ENCODE results near the gene TSPAN31.
"Not testable (repeated sequence)": the region's sequence is repeated elsewhere in the genome, so short reads cannot be mapped to it uniquely, and the experiment has no call there.

TSPAN31 gene, protein sequence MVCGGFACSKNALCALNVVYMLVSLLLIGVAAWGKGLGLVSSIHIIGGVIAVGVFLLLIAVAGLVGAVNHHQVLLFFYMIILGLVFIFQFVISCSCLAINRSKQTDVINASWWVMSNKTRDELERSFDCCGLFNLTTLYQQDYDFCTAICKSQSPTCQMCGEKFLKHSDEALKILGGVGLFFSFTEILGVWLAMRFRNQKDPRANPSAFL

GRCh38 chr12:57744777-57745484 lies at the start of gene TSPAN31:
TSPAN31 (plus strand) TSS chr12:57745039; CDS start chr12:57745155, 116 bp downstream.
- in situ Hi-C loops (cut with MboI; ENCODE audit: low sequenced_read_pairs), result no loop called here

DNA sequence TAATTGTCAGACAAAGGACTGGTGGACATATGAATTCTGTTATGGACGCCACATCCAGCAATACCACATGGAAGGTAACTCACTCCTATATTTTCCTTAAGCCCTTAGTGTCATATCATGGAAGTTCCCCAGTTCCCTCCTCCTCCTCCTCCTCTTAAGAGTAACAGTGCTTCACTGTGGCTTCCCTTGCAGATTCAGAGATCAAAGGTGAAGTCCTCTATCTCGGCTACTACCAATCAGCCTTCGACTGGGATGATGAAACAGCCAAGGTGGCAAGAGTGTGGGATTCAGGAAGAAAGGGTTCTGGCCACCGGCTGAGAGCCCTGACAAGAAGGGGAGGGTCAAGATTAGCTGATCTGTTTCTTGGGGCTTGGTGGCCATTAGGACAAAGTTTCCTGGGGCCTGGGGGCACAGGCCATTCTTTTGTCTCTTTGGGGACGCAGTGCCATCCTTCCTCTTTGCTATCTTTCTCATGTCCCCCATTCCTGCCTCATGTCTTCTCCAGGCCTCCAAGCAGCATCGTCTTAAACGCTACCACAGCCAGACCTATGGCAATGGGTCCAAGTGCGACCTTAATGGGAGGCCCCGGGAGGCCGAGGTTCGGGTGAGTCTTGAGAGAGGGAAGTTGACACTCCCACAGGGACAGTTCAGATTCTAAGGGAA lies 48.9 kb upstream of the TSPAN31 start:
- in situ Hi-C loops (cut with MboI; ENCODE audit: low sequenced_read_pairs), result no loop called here

DNA sequence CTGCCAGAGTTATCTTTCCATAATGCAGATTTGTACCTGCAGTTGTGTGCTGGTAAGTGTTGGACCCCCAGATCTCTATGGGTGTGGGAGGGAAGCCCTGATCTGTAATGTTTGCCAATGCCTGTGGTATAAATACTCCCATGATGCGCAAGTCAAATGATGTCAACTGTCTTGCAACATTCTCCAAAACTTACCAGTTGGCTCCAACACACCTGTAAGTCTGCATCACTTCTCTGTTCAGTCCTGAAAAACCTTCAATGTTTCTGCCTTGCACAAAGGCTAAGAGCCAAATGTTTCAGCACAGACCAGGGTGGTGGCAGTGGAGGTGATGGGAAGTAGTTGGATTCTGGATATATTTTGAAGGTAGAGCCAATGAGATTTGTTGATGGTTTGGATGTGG lies 47.8 kb upstream of the TSPAN31 start:
- in situ Hi-C loops (cut with MboI; ENCODE audit: low sequenced_read_pairs), result no loop called here

DNA sequence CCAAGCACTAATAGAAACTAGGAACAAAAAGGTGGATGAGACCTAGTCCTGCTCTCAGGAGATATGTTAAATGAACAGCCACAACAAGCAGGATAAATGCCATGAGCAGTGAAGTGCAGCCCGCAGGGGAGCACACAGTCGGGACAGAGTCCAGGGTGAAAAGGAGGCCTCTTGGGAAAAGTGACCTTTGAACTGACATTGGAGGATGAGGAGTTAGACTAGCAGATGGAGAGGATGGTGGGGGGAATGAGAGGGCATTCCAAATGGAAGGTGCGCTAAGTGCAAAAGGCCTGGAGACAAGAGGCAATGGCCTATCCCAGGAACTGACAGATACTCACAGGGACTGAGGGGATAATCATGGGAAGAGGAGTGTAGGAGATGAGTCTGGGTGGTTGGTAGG lies 46.4 kb upstream of the TSPAN31 start:
- in situ Hi-C loops (cut with MboI; ENCODE audit: low sequenced_read_pairs), result no loop called here

DNA sequence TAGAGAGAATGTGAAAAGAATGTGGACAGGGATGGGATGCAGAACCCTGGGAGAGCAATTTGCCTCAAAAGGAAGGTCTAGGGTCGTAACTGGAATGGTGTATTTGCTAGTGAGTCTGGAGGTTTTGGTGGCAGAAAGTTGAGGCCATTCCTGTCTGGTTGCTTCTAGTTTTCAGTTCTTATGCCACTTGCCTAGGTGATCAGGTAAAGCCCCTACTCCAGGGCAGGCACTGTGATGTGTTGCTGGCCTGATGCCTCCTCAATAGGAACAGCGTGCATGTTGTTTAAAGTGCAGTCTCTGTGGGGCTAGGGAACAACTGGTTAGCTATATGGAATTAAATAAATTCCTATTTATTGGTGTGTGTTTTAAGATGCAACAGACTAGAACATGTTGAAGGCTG lies 44.5 kb upstream of the TSPAN31 start:
- in situ Hi-C loops (cut with MboI; ENCODE audit: low sequenced_read_pairs), result no loop called here

DNA sequence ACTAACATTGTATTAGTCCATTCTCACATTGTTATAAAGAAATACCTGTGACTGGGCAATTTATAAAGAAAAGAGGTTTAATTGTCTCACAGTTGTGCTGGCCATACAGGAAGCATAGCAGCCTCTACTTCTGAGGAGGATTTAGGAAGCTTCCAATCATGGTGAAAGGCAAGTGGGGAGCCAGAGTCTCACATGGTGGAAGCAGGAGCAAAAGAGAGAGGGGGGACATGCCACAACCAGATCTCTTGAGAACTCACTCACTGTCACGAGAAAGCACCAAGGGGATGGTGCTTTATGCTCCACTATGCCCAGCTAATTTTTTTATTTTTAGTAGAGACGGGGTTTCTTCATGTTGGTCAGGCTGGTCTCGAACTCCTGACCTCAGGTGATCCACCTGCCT lies 37.6 kb upstream of the TSPAN31 start:
- in situ Hi-C loops (cut with MboI; ENCODE audit: low sequenced_read_pairs), result no loop called here

- in situ Hi-C loops (cut with MboI; ENCODE audit: low sequenced_read_pairs), result no loop called here
Measured at GRCh38 chr12:57708296-57708695, 36.5 kb upstream of the TSPAN31 start.

- in situ Hi-C loops (cut with MboI; ENCODE audit: low sequenced_read_pairs), result no loop called here
Measured at GRCh38 chr12:57712701-57713100, 32.1 kb upstream of the TSPAN31 start.

GRCh38 chr12:57713209-57713608 lies 31.6 kb upstream of the TSPAN31 start:
- in situ Hi-C loops (cut with MboI; ENCODE audit: low sequenced_read_pairs), result no loop called here

DNA sequence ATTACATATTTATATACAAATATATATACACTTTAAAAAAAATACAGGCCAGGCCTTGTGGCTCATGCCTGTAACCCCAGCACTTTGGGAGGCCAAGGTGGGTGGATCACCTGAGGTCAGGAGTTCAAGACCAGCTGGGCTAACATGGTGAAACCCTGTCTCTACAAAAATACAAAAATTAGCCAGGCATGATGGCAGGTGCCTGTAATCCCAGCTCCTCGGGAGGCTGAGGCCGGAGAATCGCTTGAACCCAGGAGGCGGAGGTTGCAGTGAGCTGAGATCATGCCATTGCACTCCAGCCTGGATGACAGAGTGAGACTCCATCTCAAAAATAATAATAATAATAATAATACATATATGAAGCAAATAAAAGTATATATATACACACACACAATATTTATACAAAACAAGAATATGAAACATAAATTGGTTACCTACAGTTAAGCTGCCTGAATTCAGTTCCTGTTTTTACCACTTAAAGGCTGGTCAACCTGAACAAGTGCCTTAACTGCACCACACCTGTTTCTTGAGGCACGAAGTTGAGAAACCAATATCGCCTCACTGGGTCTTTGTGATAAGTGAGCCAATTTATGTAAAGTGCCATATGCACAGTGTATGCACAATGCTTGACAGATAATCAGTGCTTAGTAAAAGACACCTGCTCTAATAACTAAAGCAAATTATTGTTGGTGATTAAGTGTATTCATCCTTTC lies 29.6 kb upstream of the TSPAN31 start:
- in situ Hi-C loops (cut with MboI; ENCODE audit: low sequenced_read_pairs), result not testable (repeated sequence)

GRCh38 chr12:57715786-57716185 lies 29.1 kb upstream of the TSPAN31 start:
- in situ Hi-C loops (cut with MboI; ENCODE audit: low sequenced_read_pairs), result no loop called here

GRCh38 chr12:57716305-57716704 lies 28.5 kb upstream of the TSPAN31 start:
- in situ Hi-C loops (cut with MboI; ENCODE audit: low sequenced_read_pairs), result no loop called here

DNA sequence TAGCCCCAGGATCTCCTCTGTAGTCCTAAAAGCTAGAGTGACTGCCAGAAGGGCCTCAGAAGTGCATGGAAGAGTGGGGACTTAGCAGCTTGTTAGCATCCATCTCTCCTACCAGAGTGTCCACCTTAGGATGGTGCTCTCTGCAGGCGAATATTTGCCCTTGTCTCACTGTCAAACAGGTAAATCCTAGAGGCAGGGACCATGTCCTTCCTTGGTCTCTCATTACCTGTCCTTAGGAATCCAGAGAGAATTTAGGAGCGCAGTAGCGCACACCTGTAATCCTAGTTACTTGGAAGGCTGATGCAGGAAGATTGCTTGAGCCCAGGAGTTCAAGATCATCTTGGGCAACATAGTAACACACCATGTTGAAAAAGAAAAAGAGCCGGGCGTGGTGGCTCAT lies 27.7 kb upstream of the TSPAN31 start:
- in situ Hi-C loops (cut with MboI; ENCODE audit: low sequenced_read_pairs), result no loop called here

GRCh38 chr12:57717846-57718640 lies 26.8 kb upstream of the TSPAN31 start:
- in situ Hi-C loops (cut with MboI; ENCODE audit: low sequenced_read_pairs), result no loop called here

DNA sequence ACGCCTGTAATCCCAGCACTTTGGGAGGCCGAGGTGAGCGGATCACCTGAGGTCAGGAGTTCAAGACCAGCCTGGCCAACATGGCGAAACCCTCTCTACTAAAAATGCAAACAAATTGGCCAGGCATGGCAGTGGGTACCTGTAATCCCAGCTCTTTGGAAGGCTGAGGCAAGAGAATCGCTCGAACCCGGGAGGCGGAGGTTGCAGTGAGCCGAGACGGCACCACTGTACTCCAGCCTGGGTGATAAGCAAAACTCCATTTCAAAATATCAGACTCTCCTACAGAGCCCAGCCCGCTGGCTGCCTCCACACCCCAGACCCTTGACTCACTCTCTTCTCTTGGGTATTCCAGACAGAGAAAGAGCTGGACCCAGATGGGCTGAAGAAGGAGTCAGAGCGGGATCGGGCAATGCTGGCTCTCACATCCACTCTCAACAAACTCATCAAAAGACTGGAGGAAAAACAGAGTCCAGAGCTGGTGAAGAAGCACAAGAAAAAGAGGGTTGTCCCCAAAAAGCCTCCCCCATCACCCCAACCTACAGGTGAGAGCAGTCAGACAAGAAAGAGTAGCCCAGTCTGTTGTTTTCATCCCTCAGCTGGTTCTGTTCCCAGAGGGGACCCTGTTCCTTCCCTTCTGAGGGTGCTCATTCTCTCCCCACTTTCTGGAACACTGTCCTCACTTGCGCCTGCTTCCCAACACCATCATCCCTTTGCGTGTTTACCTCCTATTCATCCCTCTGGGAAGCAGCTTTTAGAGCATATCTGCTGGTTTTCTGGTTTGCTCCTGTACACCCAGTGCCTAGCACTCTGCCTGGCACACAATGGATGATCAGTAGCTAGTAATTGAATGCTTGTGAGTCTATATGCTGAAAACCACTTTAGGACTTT lies 26.0 kb upstream of the TSPAN31 start:
- in situ Hi-C loops (cut with MboI; ENCODE audit: low sequenced_read_pairs), result no loop called here

DNA sequence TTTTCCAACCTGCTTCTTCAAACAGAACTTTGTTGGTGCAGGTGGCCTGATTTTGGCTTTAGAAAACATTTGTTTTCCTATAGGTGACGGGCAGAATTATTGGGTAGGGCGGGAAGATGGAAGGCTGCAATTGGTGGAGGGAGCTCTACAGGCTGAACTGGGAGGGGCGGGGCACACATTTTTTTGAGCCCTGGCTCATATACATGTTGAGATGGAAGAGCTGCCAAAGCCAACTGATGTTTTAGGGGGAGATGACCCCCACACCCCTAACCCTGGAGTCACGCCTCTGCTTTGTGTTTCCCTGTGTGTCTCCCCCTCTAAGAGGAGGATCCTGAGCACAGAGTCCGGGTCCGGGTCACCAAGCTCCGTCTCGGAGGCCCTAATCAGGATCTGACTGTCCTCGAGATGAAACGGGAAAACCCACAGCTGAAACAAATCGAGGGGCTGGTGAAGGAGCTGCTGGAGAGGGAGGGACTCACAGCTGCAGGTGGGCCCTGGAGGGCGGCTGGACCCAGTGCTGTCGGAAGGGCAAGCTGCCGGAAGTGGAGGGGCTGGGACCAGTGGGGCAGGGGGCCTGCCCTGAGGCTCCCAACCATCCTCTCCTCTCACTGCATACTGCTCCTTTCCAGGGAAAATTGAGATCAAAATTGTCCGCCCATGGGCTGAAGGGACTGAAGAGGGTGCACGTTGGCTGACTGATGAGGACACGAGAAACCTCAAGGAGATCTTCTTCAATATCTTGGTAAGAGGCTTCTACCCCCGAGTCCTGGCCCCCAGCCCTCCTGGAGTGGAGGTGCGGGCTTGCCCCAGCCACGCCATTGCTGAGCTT lies 24.8 kb upstream of the TSPAN31 start:
- in situ Hi-C loops (cut with MboI; ENCODE audit: low sequenced_read_pairs), result no loop called here

DNA sequence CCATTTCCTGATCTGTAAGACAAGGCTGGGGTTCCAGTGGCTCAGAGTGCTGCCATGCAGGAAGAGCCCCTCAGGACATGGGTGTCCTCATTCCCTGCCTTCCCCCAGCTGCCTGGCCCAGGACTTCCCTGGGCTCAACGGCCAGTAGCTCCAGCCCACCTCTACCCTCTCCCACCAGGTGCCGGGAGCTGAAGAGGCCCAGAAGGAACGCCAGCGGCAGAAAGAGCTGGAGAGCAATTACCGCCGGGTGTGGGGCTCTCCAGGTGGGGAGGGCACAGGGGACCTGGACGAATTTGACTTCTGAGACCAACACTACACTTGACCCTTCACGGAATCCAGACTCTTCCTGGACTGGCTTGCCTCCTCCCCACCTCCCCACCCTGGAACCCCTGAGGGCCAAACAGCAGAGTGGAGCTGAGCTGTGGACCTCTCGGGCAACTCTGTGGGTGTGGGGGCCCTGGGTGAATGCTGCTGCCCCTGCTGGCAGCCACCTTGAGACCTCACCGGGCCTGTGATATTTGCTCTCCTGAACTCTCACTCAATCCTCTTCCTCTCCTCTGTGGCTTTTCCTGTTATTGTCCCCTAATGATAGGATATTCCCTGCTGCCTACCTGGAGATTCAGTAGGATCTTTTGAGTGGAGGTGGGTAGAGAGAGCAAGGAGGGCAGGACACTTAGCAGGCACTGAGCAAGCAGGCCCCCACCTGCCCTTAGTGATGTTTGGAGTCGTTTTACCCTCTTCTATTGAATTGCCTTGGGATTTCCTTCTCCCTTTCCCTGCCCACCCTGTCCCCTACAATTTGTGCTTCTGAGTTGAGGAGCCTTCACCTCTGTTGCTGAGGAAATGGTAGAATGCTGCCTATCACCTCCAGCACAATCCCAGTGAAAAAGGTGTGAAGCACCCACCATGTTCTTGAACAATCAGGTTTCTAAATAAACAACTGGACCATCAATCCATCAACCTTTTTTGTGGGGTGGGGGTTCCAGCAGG lies 23.9 kb upstream of the TSPAN31 start:
- in situ Hi-C loops (cut with MboI; ENCODE audit: low sequenced_read_pairs), result no loop called here
